Neuronal stem cell (in vitro differentiated cells): ENCODE data around the gene KRABD2.
"Not testable (repeated sequence)": the region's sequence is repeated elsewhere in the genome, so short reads cannot be mapped to it uniquely, and the experiment has no call there.

Source experiments
- DNase-seq: peaks from one replicate; pipeline ENCODE4 v3.0.0-alpha.2; 2013; ENCODE audit warnings: low spot score
- H2AFZ ChIP-seq: one replicate; pipeline ENCODE4 v1.6.1; 2013; ENCODE audit warnings: mild to moderate bottlenecking, low read length, inconsistent platforms
- H2AK5ac ChIP-seq: 2 replicates; pipeline ENCODE4 v1.6.1; 2013; ENCODE audit warnings: low read depth, mild to moderate bottlenecking, inconsistent platforms, low read length, moderate library complexity, mixed read lengths
- H2BK120ac ChIP-seq: 2 replicates; pipeline ENCODE4 v1.6.1; 2013; ENCODE audit warnings: low read depth, mild to moderate bottlenecking, inconsistent platforms, low read length, moderate library complexity, mixed read lengths
- H2BK12ac ChIP-seq: one replicate; pipeline ENCODE4 v1.6.1; 2013; ENCODE audit warnings: low read length, inconsistent platforms
- H2BK15ac ChIP-seq: 2 replicates; pipeline ENCODE4 v1.6.1; 2013; ENCODE audit warnings: mild to moderate bottlenecking, low read length, inconsistent platforms, mixed read lengths
- H2BK5ac ChIP-seq: one replicate; pipeline ENCODE4 v1.6.1; 2013; ENCODE audit warnings: inconsistent platforms, mild to moderate bottlenecking, low read length, moderate library complexity
- H3K14ac ChIP-seq: one replicate; pipeline ENCODE4 v1.6.1; 2013; ENCODE audit warnings: low read length, inconsistent platforms
- H3K18ac ChIP-seq: 2 replicates; pipeline ENCODE4 v1.6.1; 2013; ENCODE audit warnings: low read length, inconsistent platforms
- H3K23ac ChIP-seq: 2 replicates; pipeline ENCODE4 v1.6.1; 2013; ENCODE audit warnings: low read depth, mild to moderate bottlenecking, mixed read lengths, low read length, inconsistent platforms; ENCODE audit not compliant: poor library complexity
- H3K27ac ChIP-seq: replicated peaks from 3 replicates; pipeline ENCODE4 v1.5.1; 2013; ENCODE audit warnings: low read length, inconsistent platforms
- H3K27me3 ChIP-seq, 3 experiments: 2 replicates each; pipeline ENCODE4 v1.6.1; 2013; ENCODE audit warnings: low read length in 3 of 3, mild to moderate bottlenecking in 2 of 3, inconsistent platforms in 1 of 3, low read depth in 1 of 3, mixed read lengths in 1 of 3, moderate library complexity in 1 of 3; ENCODE audit not compliant: control insufficient read depth in 3 of 3, insufficient read depth in 3 of 3
- H3K36me3 ChIP-seq, 2 donors: replicated peaks in 1 of 2; 2 replicates each; pipeline ENCODE4 v1.6.1; 2013; ENCODE audit warnings: low read length in 2 of 2; ENCODE audit not compliant: control insufficient read depth in 2 of 2, insufficient read depth in 2 of 2
- H3K4ac ChIP-seq: 2 replicates; pipeline ENCODE4 v1.6.1; 2013; ENCODE audit warnings: inconsistent platforms, mild to moderate bottlenecking, low read length, moderate library complexity
- H3K4me1 ChIP-seq, 2 donors: 1 replicate in 1 of 2; 2 replicates in 1 of 2; pipeline ENCODE4 v1.6.1; 2013; ENCODE audit warnings: low read length in 2 of 2, low read depth in 1 of 2; ENCODE audit not compliant: control insufficient read depth in 2 of 2, insufficient read depth in 1 of 2
- H3K4me2 ChIP-seq: one replicate; pipeline ENCODE4 v1.6.1; 2013; ENCODE audit warnings: mild to moderate bottlenecking, low read length, inconsistent platforms; ENCODE audit not compliant: insufficient read depth, poor library complexity, severe bottlenecking
- H3K4me3 ChIP-seq, 2 donors: 2 replicates each; pipeline ENCODE4 v1.5.1; 2013; ENCODE audit warnings: low read length in 2 of 2, mild to moderate bottlenecking in 2 of 2, inconsistent platforms in 1 of 2, moderate library complexity in 1 of 2
- H3K79me1 ChIP-seq: one replicate; pipeline ENCODE4 v1.6.1; 2013; ENCODE audit warnings: low read depth, mild to moderate bottlenecking, inconsistent platforms, low read length, moderate library complexity
- H3K9ac ChIP-seq: one replicate; pipeline ENCODE4 v1.6.1; 2013; ENCODE audit warnings: mild to moderate bottlenecking, low read depth, low read length, inconsistent platforms; ENCODE audit not compliant: poor library complexity
- H3K9me3 ChIP-seq, 2 donors: replicated peaks in 1 of 2; 2 replicates each; pipeline versions ENCODE3 to v1.6.1; 2013; ENCODE audit warnings: low read length in 2 of 2, mild to moderate bottlenecking in 2 of 2, inconsistent platforms in 1 of 2, low read depth in 1 of 2, mixed read lengths in 1 of 2, moderate library complexity in 1 of 2; ENCODE audit not compliant: control insufficient read depth in 2 of 2, insufficient read depth in 1 of 2
- H4K8ac ChIP-seq: one replicate; pipeline ENCODE4 v1.6.1; 2013; ENCODE audit warnings: low read depth, mild to moderate bottlenecking, inconsistent platforms, low read length, moderate library complexity
- H4K91ac ChIP-seq: one replicate; pipeline ENCODE4 v1.6.1; 2013; ENCODE audit warnings: low read length, low read depth, mild to moderate bottlenecking, inconsistent platforms; ENCODE audit not compliant: poor library complexity
- WGBS, 2 donors: extraction: QIAGEN DNeasy Blood & Tissue Kit; methylation state at CpG; one replicate each; pipeline ENCODE4 v1.1.7; 2013; ENCODE audit warnings: missing lambda C conversion rate in 2 of 2, mixed read lengths in 1 of 2; ENCODE audit not compliant: insufficient read length in 2 of 2, insufficient replicate concordance in 1 of 2; ENCODE audit errors: extremely low coverage in 2 of 2; 5-methylcytosine and 5-hydroxymethylcytosine counted together

Gene KRABD2

GRCh38 chr17:8398980-8399379, 22.5 kb upstream of the KRABD2 start:
- H3K4me1 ChIP-seq: no peaks in the 10 kb centered on the region
- peaks cover 0 to 26% (median 0%) of the 10 kb centered on the region in 3 experiments for H3K27me3 ChIP-seq
- no peak for DNase-seq
- no peak overlapping the region for H3K4me3 ChIP-seq
- no peaks in the 10 kb centered on the region for H3K36me3 ChIP-seq
- no peak overlapping the region for H2BK120ac ChIP-seq
- H4K8ac ChIP-seq: no peak overlapping the region
- no peak overlapping the region for H3K14ac ChIP-seq
- H3K9ac ChIP-seq: no peak overlapping the region
- H4K91ac ChIP-seq: no peak overlapping the region
- H3K23ac ChIP-seq: no peak overlapping the region
- no peak overlapping the region for H2AK5ac ChIP-seq
- no peak overlapping the region for H2AFZ ChIP-seq
- H3K79me1 ChIP-seq: no peaks in the 10 kb centered on the region
- H3K18ac ChIP-seq: no peak overlapping the region
- no peak overlapping the region for H2BK12ac ChIP-seq
- H3K4me2 ChIP-seq: no peak overlapping the region
- H2BK15ac ChIP-seq: no peak overlapping the region
- no peaks in the 10 kb centered on the region for H3K9me3 ChIP-seq
- no peak overlapping the region for H3K27ac ChIP-seq
- H3K4ac ChIP-seq: no peak overlapping the region
- H2BK5ac ChIP-seq: no peak overlapping the region
- WGBS, 2 donors: no CpG with 5 or more reads among the region's 6 CpGs

GRCh38 chr17:8397636-8398035, 21.1 kb upstream of the KRABD2 start, which contains the start of gene RNF222:
TSS of gene RNF222 (minus strand) at chr17:8397827. CDS start at chr17:8393461, 4,366 bp downstream.
- H3K79me1 ChIP-seq: no peaks in the 10 kb centered on the region
- no peak within 1 kb of the TSS for H3K27ac ChIP-seq
- no peak within 1 kb of the TSS for H2AFZ ChIP-seq
- no peak within 1 kb of the TSS for H2BK120ac ChIP-seq
- H2BK5ac ChIP-seq: no peak within 1 kb of the TSS
- no peak within 1 kb of the TSS for H3K4ac ChIP-seq
- no peak within 1 kb of the TSS for H4K8ac ChIP-seq
- H4K91ac ChIP-seq: no peak within 1 kb of the TSS
- no peak within 1 kb of the TSS for H2BK12ac ChIP-seq
- no peak within 1 kb of the TSS for H3K4me2 ChIP-seq
- WGBS, 2 donors: no CpG with 5 or more reads among the region's 13 CpGs
- peaks cover 0 to 26% (median 0%) of the 10 kb centered on the region in 3 experiments for H3K27me3 ChIP-seq
- H3K9ac ChIP-seq: no peak within 1 kb of the TSS
- no peaks in the 10 kb centered on the region for H3K4me1 ChIP-seq
- H3K14ac ChIP-seq: no peak within 1 kb of the TSS
- no peaks in the 10 kb centered on the region for H3K9me3 ChIP-seq
- H2AK5ac ChIP-seq: no peak within 1 kb of the TSS
- H3K36me3 ChIP-seq: no peaks in the 10 kb centered on the region
- peak within 1 kb of the TSS; percentile 59 for H3K23ac ChIP-seq
- H3K18ac ChIP-seq: peak within 1 kb of the TSS; percentile 54
- no peak within 1 kb of the TSS for H3K4me3 ChIP-seq
- no peak for DNase-seq
- H2BK15ac ChIP-seq: no peak within 1 kb of the TSS

DNA sequence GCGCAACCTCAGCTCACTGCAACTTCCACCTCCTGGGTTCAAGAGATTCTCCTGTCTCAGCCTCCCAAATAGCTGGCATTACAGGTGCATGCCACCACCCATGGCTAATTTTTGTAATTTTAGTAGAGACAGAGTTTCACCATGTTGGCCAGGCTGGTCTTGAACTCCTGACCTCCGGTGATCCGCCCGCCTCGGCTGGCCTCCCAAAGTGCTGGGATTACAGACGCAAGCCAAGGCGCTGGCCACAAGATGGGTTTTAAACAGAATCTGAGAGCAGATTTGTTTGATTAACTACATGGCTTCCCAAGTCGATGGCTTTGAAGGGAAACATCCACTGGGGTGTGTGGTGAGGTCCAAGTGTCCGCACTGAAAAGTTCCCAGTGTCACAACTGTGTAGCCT, 18.0 kb upstream of the KRABD2 start:
- H3K36me3 ChIP-seq, H3K9ac ChIP-seq, H3K18ac ChIP-seq, H2BK5ac ChIP-seq, H3K23ac ChIP-seq, H2BK120ac ChIP-seq, H3K4me1 ChIP-seq, H2BK12ac ChIP-seq, DNase-seq, H3K4me2 ChIP-seq, H2AK5ac ChIP-seq, H4K8ac ChIP-seq, H3K27ac ChIP-seq, H2AFZ ChIP-seq, H4K91ac ChIP-seq, H3K9me3 ChIP-seq, H2BK15ac ChIP-seq, H3K14ac ChIP-seq, H3K4ac ChIP-seq, H3K79me1 ChIP-seq, H3K4me3 ChIP-seq: not testable (repeated sequence)
- H3K27me3 ChIP-seq: peaks cover 0 to 26% (median 0%) of the 10 kb centered on the region in 3 experiments
- WGBS, 2 donors: no CpG with 5 or more reads among the region's 9 CpGs

DNA sequence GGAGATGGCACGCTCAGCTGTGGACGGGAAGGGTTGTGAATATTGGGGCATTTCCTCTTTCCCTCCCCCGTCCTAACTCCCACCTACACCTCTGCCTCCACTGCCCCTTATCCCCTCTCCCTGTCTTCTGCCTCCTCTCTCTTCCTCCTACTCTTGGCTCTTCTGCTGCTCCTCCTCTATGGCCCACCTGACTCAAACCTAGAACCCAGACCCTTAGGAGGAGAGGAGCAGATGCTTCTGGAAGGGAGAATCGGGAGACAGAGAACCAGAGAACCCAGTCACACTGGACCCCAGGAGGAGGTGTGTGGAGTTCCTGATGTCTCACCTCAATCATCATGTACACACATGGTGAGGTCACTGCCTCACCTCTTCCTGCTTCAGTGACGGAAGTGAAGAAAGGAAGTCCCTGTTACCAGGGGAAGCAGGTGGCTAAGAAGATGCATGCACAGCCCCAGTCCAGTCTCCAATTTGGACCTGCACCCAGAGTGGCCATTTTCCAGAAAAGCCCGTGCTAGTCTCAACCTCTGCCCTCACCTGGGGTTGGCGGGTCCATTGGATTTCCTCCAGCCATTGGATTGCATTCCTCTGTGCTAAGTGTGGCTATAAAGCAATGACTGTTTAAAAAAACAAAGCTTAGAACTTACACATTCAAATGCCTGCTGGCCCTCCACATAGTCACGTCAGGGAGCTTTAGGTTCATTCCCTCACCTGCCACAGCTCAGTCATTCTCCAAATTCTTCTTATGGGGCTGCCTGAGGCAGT, 17.1 kb upstream of the KRABD2 start:
- Histone ChIP-seq H2BK15ac (no peak overlapping the region), H3K4me1 (no peaks in the 10 kb centered on the region), H3K27me3 (peaks cover 0 to 22% (median 0%) of the 10 kb centered on the region in 3 experiments), H3K36me3 (no peaks in the 10 kb centered on the region), H3K4me3 (peak overlapping the region in 1 of 2 donors; percentile 13), H3K14ac (peak overlapping the region; percentile 50), H3K27ac (no peak overlapping the region), H4K8ac (no peak overlapping the region), H2BK5ac (no peak overlapping the region), H2BK120ac (no peak overlapping the region), H3K18ac (no peak overlapping the region), H3K23ac (peak overlapping the region; percentile 62), H3K9me3 (no peaks in the 10 kb centered on the region), H4K91ac (no peak overlapping the region), H3K9ac (peak overlapping the region; percentile 39), H3K4ac (no peak overlapping the region), H3K79me1 (no peaks in the 10 kb centered on the region), H2BK12ac (no peak overlapping the region), H2AK5ac (peak overlapping the region; percentile 6), H3K4me2 (no peak overlapping the region), H2AFZ (no peak overlapping the region)
- no CpG with 5 or more reads among the region's 8 CpGs for WGBS, 2 donors
- no peak for DNase-seq
